HepG2 (cell line): Measurements from ENCODE around the gene HDAC8.
"Not testable (repeated sequence)": the region's sequence is repeated elsewhere in the genome, so short reads cannot be mapped to it uniquely, and the experiment has no call there.

Source experiments
- EZH2 ChIP-seq: conservative IDR thresholded peaks from 2 replicates; pipeline ENCODE4 v1.6.1; 2012; ENCODE audit warnings: mild to moderate bottlenecking, low read depth, low read length, moderate library complexity
- MAFF ChIP-seq: IDR thresholded peaks from 2 replicates; pipeline ENCODE4 v1.6.1; 2011; ENCODE audit warnings: low read depth, low read length, improper control_type of control experiment
- MZF1 ChIP-seq: sonication (generic); formaldehyde crosslinking; IDR thresholded peaks from 2 replicates; pipeline ENCODE4 v1.8.1; 2023; ENCODE audit warnings: mild to moderate bottlenecking, missing genetic modification reagents, borderline replicate concordance
- PCBP1 ChIP-seq: fragments of 200-400 bp; formaldehyde crosslinking; IDR thresholded peaks from 2 replicates; pipeline ENCODE4 v1.6.1; 2017; ENCODE audit warnings: mild to moderate bottlenecking, low read depth, low read length, borderline replicate concordance
- POLR2A ChIP-seq, 2 experiments: IDR thresholded peaks; 2 replicates each; pipeline ENCODE4 v1.6.1; 2011; ENCODE audit warnings: low read depth in 2 of 2, low read length in 2 of 2, mild to moderate bottlenecking in 1 of 2, moderate library complexity in 1 of 2; ENCODE audit not compliant: insufficient read depth in 1 of 2
- SMC3 ChIP-seq: IDR thresholded peaks from 2 replicates; pipeline ENCODE4 v1.6.1; 2011; ENCODE audit warnings: low read length, improper control_type of control experiment
- SP1 ChIP-seq, 2 experiments: fragments of 450-650 bp in 1 of 2; sonication (generic) in 1 of 2; formaldehyde crosslinking in 1 of 2; IDR thresholded peaks; 2 replicates each; pipeline versions ENCODE4 v1.4.0 to v1.6.1; 2016 to 2020; ENCODE audit warnings: missing genetic modification reagents in 1 of 2
- ZNF629 ChIP-seq: sonication (generic); formaldehyde crosslinking; conservative IDR thresholded peaks from 2 replicates; pipeline ENCODE4 v1.5.0; 2020; ENCODE audit warnings: missing genetic modification reagents
- TF ChIP-seq, protein P1 (sequence below): sonication (generic); formaldehyde crosslinking; IDR thresholded peaks from 2 replicates; pipeline ENCODE4 v1.5.0; 2020; ENCODE audit warnings: mild to moderate bottlenecking, missing genetic modification reagents, moderate library complexity
- TF ChIP-seq, protein P2 (sequence below): sonication (generic); formaldehyde crosslinking; IDR thresholded peaks from 2 replicates; pipeline ENCODE4 v1.4.0; 2020; ENCODE audit warnings: missing genetic modification reagents
- TF ChIP-seq, protein P3 (sequence below): sonication (generic); formaldehyde crosslinking; IDR thresholded peaks from 2 replicates; pipeline ENCODE4 v1.8.1; 2023; ENCODE audit warnings: missing genetic modification reagents, inconsistent platforms, borderline replicate concordance
- TF ChIP-seq, protein P4 (sequence below): sonication (generic); formaldehyde crosslinking; conservative IDR thresholded peaks from 2 replicates; pipeline ENCODE4 v1.5.0; 2020; ENCODE audit warnings: missing genetic modification reagents
- TF ChIP-seq, protein P5 (sequence below): sonication (generic); formaldehyde crosslinking; IDR thresholded peaks from 2 replicates; pipeline ENCODE4 v1.4.0; 2020; ENCODE audit warnings: mild to moderate bottlenecking, missing genetic modification reagents

DNA sequence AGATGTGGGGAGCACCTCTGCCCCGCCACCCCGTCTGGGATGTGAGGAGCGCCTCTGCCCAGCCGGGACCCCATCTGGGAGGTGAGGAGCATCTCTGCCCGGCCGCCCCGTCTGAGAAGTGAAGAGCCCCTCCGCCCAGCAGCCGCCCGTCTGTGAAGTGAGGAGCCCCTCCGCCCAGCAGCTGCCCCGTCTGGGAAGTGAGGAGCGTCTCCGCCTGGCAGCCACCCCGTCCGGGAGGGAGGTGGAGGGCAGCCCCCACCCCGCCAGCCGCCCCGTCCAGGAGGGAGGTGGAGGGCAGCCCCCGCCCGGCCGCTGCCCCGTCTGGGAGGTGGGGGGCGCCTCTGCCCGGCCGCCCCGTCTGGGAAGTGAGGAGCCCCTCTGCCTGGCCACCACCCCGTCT is 13.0 kb downstream of the HDAC8 start:
- TF ChIP-seq POLR2A (IDR thresholded peaks at IDR 0.05; ENCODE audit: insufficient read depth in 1 of 2, low read depth in 2 of 2, low read length in 2 of 2); SP1 (IDR thresholded peaks at IDR 0.05); SP1 (CRISPR knock-in tag; IDR thresholded peaks at IDR 0.05); SMC3; MZF1 (CRISPR knock-in tag); MAFF; EZH2; ZNF629 (CRISPR knock-in tag); PCBP1: not testable (repeated sequence)
- TF ChIP-seq, protein P1, sequence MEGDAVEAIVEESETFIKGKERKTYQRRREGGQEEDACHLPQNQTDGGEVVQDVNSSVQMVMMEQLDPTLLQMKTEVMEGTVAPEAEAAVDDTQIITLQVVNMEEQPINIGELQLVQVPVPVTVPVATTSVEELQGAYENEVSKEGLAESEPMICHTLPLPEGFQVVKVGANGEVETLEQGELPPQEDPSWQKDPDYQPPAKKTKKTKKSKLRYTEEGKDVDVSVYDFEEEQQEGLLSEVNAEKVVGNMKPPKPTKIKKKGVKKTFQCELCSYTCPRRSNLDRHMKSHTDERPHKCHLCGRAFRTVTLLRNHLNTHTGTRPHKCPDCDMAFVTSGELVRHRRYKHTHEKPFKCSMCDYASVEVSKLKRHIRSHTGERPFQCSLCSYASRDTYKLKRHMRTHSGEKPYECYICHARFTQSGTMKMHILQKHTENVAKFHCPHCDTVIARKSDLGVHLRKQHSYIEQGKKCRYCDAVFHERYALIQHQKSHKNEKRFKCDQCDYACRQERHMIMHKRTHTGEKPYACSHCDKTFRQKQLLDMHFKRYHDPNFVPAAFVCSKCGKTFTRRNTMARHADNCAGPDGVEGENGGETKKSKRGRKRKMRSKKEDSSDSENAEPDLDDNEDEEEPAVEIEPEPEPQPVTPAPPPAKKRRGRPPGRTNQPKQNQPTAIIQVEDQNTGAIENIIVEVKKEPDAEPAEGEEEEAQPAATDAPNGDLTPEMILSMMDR (CRISPR knock-in tag) = not testable (repeated sequence)
- TF ChIP-seq, protein P2, sequence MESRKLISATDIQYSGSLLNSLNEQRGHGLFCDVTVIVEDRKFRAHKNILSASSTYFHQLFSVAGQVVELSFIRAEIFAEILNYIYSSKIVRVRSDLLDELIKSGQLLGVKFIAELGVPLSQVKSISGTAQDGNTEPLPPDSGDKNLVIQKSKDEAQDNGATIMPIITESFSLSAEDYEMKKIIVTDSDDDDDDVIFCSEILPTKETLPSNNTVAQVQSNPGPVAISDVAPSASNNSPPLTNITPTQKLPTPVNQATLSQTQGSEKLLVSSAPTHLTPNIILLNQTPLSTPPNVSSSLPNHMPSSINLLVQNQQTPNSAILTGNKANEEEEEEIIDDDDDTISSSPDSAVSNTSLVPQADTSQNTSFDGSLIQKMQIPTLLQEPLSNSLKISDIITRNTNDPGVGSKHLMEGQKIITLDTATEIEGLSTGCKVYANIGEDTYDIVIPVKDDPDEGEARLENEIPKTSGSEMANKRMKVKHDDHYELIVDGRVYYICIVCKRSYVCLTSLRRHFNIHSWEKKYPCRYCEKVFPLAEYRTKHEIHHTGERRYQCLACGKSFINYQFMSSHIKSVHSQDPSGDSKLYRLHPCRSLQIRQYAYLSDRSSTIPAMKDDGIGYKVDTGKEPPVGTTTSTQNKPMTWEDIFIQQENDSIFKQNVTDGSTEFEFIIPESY (CRISPR knock-in tag) = not testable (repeated sequence)
- TF ChIP-seq, protein P3, sequence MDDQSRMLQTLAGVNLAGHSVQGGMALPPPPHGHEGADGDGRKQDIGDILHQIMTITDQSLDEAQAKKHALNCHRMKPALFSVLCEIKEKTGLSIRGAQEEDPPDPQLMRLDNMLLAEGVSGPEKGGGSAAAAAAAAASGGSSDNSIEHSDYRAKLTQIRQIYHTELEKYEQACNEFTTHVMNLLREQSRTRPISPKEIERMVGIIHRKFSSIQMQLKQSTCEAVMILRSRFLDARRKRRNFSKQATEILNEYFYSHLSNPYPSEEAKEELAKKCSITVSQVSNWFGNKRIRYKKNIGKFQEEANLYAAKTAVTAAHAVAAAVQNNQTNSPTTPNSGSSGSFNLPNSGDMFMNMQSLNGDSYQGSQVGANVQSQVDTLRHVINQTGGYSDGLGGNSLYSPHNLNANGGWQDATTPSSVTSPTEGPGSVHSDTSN (CRISPR knock-in tag) = not testable (repeated sequence)
- TF ChIP-seq, protein P4, sequence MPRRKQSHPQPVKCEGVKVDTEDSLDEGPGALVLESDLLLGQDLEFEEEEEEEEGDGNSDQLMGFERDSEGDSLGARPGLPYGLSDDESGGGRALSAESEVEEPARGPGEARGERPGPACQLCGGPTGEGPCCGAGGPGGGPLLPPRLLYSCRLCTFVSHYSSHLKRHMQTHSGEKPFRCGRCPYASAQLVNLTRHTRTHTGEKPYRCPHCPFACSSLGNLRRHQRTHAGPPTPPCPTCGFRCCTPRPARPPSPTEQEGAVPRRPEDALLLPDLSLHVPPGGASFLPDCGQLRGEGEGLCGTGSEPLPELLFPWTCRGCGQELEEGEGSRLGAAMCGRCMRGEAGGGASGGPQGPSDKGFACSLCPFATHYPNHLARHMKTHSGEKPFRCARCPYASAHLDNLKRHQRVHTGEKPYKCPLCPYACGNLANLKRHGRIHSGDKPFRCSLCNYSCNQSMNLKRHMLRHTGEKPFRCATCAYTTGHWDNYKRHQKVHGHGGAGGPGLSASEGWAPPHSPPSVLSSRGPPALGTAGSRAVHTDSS (CRISPR knock-in tag) = not testable (repeated sequence)
- TF ChIP-seq, protein P5, sequence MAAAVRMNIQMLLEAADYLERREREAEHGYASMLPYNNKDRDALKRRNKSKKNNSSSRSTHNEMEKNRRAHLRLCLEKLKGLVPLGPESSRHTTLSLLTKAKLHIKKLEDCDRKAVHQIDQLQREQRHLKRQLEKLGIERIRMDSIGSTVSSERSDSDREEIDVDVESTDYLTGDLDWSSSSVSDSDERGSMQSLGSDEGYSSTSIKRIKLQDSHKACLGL (CRISPR knock-in tag) = not testable (repeated sequence)
